ENCODE data around the gene ABCF1.

Gene ABCF1

DNA sequence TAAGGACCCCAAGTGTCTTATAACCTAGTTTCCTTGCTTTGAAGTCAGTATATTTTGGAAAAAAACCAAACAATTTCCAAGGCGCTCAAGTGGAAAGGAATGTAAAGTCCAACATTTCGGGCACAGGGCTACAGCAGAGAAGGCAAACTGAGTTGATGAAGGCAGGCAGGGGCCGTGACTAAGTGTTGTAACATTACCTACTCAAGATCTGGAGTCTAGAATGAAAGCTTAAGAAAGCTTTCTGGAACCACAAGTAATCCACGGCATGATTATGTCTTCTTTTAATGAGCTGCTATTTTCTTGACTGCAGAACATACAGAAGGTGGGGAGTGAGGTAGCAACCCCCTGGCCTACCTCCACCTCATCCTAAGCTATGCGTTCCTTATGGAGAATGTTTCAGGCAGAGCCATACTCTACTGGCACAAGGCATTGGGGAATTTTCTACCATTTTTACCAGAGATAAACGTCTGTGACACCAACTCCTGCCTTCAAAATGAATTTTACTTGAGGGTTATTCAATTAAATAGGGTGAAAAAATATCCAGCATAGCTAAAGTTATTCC, 41.5 kb downstream of the ABCF1 start:
- 0 out of 3 replicates have a peak, but pooled peaks have one; percentile 2 for ATAC-seq
- TF ChIP-seq ZC3H10 (CRISPR knock-in tag; IDR thresholded peaks at IDR 0.05) (no peak), RARB (CRISPR knock-in tag; IDR thresholded peaks at IDR 0.05) (no peak), ZFP30 (CRISPR knock-in tag; IDR thresholded peaks at IDR 0.05) (no peak), POU6F1 (CRISPR knock-in tag; IDR thresholded peaks at IDR 0.05; ENCODE audit: borderline replicate concordance, low read depth) (no peak), ZNF70 (CRISPR knock-in tag; IDR thresholded peaks at IDR 0.05) (no peak), ZFP3 (CRISPR knock-in tag; IDR thresholded peaks at IDR 0.05) (no peak), TSHZ2 (CRISPR knock-in tag; IDR thresholded peaks at IDR 0.05) (no peak), CSDC2 (CRISPR knock-in tag; IDR thresholded peaks at IDR 0.05) (no peak), ESRRG (CRISPR knock-in tag; IDR thresholded peaks at IDR 0.05) (no peak)
- TF ChIP-seq, protein P1, sequence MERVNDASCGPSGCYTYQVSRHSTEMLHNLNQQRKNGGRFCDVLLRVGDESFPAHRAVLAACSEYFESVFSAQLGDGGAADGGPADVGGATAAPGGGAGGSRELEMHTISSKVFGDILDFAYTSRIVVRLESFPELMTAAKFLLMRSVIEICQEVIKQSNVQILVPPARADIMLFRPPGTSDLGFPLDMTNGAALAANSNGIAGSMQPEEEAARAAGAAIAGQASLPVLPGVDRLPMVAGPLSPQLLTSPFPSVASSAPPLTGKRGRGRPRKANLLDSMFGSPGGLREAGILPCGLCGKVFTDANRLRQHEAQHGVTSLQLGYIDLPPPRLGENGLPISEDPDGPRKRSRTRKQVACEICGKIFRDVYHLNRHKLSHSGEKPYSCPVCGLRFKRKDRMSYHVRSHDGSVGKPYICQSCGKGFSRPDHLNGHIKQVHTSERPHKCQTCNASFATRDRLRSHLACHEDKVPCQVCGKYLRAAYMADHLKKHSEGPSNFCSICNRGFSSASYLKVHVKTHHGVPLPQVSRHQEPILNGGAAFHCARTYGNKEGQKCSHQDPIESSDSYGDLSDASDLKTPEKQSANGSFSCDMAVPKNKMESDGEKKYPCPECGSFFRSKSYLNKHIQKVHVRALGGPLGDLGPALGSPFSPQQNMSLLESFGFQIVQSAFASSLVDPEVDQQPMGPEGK (CRISPR knock-in tag; IDR thresholded peaks at IDR 0.05; ENCODE audit: borderline replicate concordance): no peak
- TF ChIP-seq, protein P2, sequence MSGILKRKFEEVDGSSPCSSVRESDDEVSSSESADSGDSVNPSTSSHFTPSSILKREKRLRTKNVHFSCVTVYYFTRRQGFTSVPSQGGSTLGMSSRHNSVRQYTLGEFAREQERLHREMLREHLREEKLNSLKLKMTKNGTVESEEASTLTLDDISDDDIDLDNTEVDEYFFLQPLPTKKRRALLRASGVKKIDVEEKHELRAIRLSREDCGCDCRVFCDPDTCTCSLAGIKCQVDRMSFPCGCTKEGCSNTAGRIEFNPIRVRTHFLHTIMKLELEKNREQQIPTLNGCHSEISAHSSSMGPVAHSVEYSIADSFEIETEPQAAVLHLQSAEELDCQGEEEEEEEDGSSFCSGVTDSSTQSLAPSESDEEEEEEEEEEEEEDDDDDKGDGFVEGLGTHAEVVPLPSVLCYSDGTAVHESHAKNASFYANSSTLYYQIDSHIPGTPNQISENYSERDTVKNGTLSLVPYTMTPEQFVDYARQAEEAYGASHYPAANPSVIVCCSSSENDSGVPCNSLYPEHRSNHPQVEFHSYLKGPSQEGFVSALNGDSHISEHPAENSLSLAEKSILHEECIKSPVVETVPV (CRISPR knock-in tag; IDR thresholded peaks at IDR 0.05): no peak

- ATAC-seq: no peak
Observed at GRCh38 chr6:30613251-30614043, 42.2 kb downstream of the ABCF1 start.

More at GRCh38 chr6:30613251-30614043, 42.2 kb downstream of the ABCF1 start:
- TF ChIP-seq, protein P3, sequence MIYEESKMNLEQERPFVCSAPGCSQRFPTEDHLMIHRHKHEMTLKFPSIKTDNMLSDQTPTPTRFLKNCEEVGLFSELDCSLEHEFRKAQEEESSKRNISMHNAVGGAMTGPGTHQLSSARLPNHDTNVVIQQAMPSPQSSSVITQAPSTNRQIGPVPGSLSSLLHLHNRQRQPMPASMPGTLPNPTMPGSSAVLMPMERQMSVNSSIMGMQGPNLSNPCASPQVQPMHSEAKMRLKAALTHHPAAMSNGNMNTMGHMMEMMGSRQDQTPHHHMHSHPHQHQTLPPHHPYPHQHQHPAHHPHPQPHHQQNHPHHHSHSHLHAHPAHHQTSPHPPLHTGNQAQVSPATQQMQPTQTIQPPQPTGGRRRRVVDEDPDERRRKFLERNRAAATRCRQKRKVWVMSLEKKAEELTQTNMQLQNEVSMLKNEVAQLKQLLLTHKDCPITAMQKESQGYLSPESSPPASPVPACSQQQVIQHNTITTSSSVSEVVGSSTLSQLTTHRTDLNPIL (CRISPR knock-in tag; IDR thresholded peaks at IDR 0.05; ENCODE audit: low read depth): no peak
- TF ChIP-seq BACH2 (CRISPR knock-in tag; IDR thresholded peaks at IDR 0.05; ENCODE audit: borderline replicate concordance) (no peak), TOX (CRISPR knock-in tag; IDR thresholded peaks at IDR 0.05; ENCODE audit: borderline replicate concordance) (no peak; the same call in 1 of the 2 replicates), GLIS3 (CRISPR knock-in tag; IDR thresholded peaks at IDR 0.05) (no peak), ZFP3 (CRISPR knock-in tag; IDR thresholded peaks at IDR 0.05) (no peak), ISL1 (CRISPR knock-in tag; IDR thresholded peaks at IDR 0.05) (no peak)
- TF ChIP-seq, protein P2 (CRISPR knock-in tag; IDR thresholded peaks at IDR 0.05): peak; percentile 28; the same call in 1 of the 2 replicates
